Activated T-helper 1 cell treated with anti-CD3 and anti-CD28 coated beads, Interleukin-2, amount 50 U/mL, for 16 hours (primary cell): Measurements from ENCODE around the gene TEX261.

ENCODE experiments used
- DNase-seq, 2 donors: peaks; one replicate each; pipeline ENCODE4 v3.0.0-alpha.2; 2020; ENCODE audit warnings: low read depth in 1 of 2, low spot score in 1 of 2

TEX261 gene

DNA sequence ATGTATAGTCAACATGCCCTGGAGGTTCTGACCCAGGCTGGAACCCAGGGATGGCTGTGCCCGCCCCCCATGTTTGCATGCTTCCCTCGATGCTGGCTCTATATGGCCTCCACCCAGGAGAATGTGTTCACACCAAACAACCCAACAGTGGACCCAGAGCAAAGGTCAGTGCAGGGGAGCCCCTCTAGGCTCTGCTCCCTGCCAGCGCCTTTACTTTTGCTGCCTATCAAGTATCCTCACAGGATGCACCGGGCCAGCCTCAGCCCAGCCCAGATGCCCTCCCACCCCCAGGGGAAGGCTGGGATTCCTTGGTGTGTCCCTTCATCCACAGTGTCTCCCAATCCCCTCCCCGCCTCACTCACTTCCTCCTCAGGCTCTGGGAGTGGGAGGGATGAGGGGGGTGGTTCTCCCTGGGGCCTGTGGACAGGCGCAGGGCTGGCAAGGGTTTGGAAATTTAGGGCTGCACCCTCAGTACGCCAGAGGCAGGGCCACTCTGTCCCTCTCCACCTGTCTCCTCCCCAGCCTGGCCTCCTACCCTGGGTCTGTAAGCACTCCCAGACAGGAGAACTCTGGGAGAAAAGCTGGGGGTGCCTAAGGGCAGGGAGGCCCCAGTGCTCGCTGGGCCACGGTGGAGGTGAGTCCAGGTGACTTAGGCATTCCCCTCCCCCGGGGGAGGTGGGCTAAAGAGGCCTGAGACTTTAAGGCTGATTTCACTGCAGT, 56.6 kb downstream of the TEX261 start:
- DNase-seq: no peak

DNA sequence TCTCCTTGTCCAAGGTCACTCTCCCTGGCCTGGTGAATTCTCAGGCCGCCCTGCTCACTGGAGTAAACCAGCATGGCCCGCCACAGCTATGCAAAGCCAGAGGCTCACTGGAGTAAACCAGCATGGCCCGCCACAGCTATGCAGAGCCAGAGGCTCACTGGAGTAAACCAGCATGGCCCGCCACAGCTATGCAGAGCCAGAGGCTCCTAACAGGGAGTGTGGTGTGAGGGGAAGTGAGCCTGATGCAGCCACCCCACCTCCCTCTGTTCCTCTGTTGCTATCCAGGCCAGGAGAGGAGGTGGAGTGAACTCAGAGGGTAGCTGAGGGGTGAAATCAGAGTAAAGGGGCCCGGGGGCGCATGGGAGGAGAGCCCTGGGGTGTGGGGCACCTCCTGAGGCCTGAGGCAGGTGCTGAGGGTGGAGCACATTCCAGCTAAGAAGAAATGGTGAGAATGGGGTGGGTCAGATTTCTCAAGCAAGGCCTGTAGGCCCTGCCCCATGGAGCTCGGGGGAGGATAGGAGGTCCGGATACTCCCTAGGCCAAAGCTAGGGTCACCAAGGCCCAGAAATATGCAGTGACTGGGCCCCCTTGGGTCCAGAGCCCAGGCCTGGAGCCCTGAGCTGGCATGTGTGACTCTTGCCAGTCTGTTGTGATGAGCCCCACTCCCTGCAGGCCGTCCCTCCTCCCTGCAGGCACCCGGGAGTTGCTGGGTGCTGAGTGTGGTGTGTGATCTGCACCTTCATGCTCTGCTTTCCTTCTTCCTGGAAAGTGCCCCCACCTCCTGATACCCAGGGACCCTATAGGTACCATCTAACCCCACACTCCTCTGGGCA, 57.5 kb downstream of the TEX261 start:
- no peak for DNase-seq

DNA sequence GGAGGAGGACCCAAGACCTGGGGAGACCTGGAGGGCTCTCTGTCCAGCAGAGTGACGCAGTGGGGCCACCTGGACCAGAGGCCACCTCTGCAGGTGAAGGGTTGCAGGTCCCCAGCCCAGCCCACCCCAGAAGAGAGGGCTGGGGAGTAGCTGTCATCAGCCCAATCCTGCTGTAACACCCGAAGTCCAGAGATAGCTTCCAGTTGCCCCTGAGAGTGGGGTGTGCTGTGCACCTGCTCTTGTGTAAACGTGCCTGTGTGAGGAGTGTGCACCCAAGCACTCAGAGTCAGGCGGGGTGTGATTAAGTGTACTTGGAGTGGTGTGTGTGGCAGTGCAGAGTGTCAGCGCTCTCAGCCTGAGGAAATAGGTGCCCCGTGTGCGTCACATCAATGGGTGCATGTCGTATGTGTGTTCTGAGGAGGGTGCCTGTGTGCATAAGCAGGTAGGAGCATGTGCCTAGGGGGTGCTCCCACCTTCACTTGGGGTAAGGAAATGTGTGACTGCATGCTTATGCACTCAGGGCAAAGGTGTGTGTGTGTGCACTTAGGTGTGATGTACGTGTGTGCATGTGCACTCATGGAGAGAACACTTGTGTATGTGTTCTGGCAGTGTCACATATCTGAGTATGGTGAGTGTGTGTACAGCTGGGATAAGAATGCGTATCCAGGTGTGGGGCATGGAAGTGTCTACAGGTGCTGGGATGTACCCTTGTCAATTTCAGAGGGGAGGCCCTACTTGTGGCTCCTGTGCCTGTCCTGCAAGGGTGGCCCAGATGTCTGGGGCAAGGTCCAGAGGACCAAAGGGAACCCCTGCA, 58.3 kb downstream of the TEX261 start:
- DNase-seq: no peak
